ENCODE results near the gene TSPAN5.

- no peak for TF ChIP-seq CTCF (IDR thresholded peaks at IDR 0.05)
- no peak for TF ChIP-seq POLR2A (IDR thresholded peaks at IDR 0.05)
Observed at GRCh38 chr4:98555798-98556445, 102.5 kb downstream of the TSPAN5 start.

Measured in heart left ventricle (tissue), 13 donors.